Spleen (tissue), 7 donors: Measurements from ENCODE around the gene TUBA1C.

Experiments
- CTCF ChIP-seq, 11 experiments: fragments of 200-600 bp in 7 of 11; fragments of 450-650 bp in 4 of 11; sonication (generic) in 4 of 11; IDR thresholded peaks in 8 of 11; conservative IDR thresholded peaks in 3 of 11; 1 replicate in 7 of 11; 2 replicates in 4 of 11; pipeline versions ENCODE4 v1.4.0 to v1.8.0; 2016 to 2021; ENCODE audit warnings: antibody characterized with exemption in 11 of 11, inconsistent platforms in 4 of 11, mild to moderate bottlenecking in 1 of 11
- POLR2A ChIP-seq, 3 donors: fragments of 450-650 bp; IDR thresholded peaks; one replicate each; pipeline ENCODE4 v1.5.1; 2017; ENCODE audit warnings: antibody characterized with exemption in 3 of 3, mild to moderate bottlenecking in 1 of 3
- donor health status: DM: no; HTN: no; CAD: no; lungs with moderate emphysema.
- donor health status: DM: no; HTN: no; CAD: no.
- donor health status: DM: no; HTN: no; CAD: no.

- TF ChIP-seq CTCF (IDR thresholded peaks at IDR 0.05 in 8 of 11, conservative IDR thresholded peaks at IDR 0.05 in 3 of 11), result peak in 2 of 11 experiments; percentile 8 to 19
- TF ChIP-seq POLR2A (IDR thresholded peaks at IDR 0.05), result no peak
Observed at GRCh38 chr12:49232940-49233841, 31.7 kb upstream of the TUBA1C start.
